GM23248 (cell line): ENCODE data around the gene TP53. TPM values are rescaled to one million over a fixed set of nuclear protein-coding genes. Genes with fewer than 3 reads are reported as not detected.

Source experiments
- DNase-seq: peaks from one replicate; pipeline ENCODE4 v3.0.0-alpha.2; 2015
- H2AFZ ChIP-seq: fragments of 200-600 bp; sonication (generic); 2 replicates; pipeline ENCODE4 v1.6.1; 2016; ENCODE audit warnings: antibody characterized with exemption
- H3F3A ChIP-seq: fragments of 200-600 bp; sonication (generic); 2 replicates; pipeline ENCODE4 v1.6.1; 2016; ENCODE audit warnings: mild to moderate bottlenecking, antibody characterized with exemption, mixed run types; ENCODE audit not compliant: insufficient read depth
- H3K27ac ChIP-seq: fragments of 200-600 bp; sonication (generic); 2 replicates; pipeline ENCODE4 v1.5.1; 2016; ENCODE audit warnings: mild to moderate bottlenecking
- H3K27me3 ChIP-seq: fragments of 200-600 bp; sonication (generic); replicated peaks from 2 replicates; pipeline ENCODE4 v1.6.1; 2016; ENCODE audit warnings: mild to moderate bottlenecking; ENCODE audit not compliant: insufficient read depth
- H3K36me3 ChIP-seq: fragments of 200-600 bp; sonication (generic); 2 replicates; pipeline ENCODE4 v1.6.1; 2016; ENCODE audit warnings: low read depth, mild to moderate bottlenecking
- H3K4me1 ChIP-seq: fragments of 200-600 bp; sonication (generic); 2 replicates; pipeline ENCODE4 v1.6.1; 2016; ENCODE audit warnings: mild to moderate bottlenecking; ENCODE audit not compliant: insufficient read depth
- H3K4me2 ChIP-seq: fragments of 200-600 bp; sonication (generic); one replicate; pipeline ENCODE4 v1.6.1; 2016; ENCODE audit warnings: mild to moderate bottlenecking; ENCODE audit not compliant: unreplicated experiment
- H3K4me3 ChIP-seq: fragments of 200-600 bp; sonication (generic); 2 replicates; pipeline ENCODE4 v1.5.1; 2016; ENCODE audit warnings: mild to moderate bottlenecking
- H3K79me2 ChIP-seq: fragments of 200-600 bp; sonication (generic); 2 replicates; pipeline ENCODE4 v1.6.1; 2016; ENCODE audit warnings: mild to moderate bottlenecking; ENCODE audit not compliant: insufficient read depth
- H3K9ac ChIP-seq: fragments of 200-600 bp; sonication (generic); 2 replicates; pipeline ENCODE4 v1.6.1; 2016; ENCODE audit warnings: mild to moderate bottlenecking
- H3K9me2 ChIP-seq: fragments of 200-600 bp; sonication (generic); 2 replicates; pipeline ENCODE4 v1.6.1; 2016; ENCODE audit warnings: mixed run types, mild to moderate bottlenecking, moderate library complexity; ENCODE audit not compliant: insufficient read depth
- H3K9me3 ChIP-seq: fragments of 200-600 bp; sonication (generic); one replicate; pipeline ENCODE4 v1.6.1; 2017; ENCODE audit warnings: low read depth
- H4K20me1 ChIP-seq: fragments of 200-600 bp; sonication (generic); 2 replicates; pipeline ENCODE4 v1.6.0; 2016; ENCODE audit not compliant: insufficient read depth
- EZH2 ChIP-seq: fragments of 200-600 bp; sonication (generic); IDR thresholded peaks from 2 replicates; pipeline ENCODE4 v1.6.1; 2018; ENCODE audit warnings: antibody characterized with exemption, mild to moderate bottlenecking; ENCODE audit not compliant: insufficient read depth, poor library complexity, severe bottlenecking
- EZH2phosphoT487 ChIP-seq: fragments of 200-600 bp; sonication (generic); IDR thresholded peaks from 2 replicates; pipeline ENCODE4 v1.6.1; 2018; ENCODE audit warnings: antibody characterized with exemption, moderate library complexity, mild to moderate bottlenecking, low read depth; ENCODE audit not compliant: insufficient read depth
- WGBS, 2 experiments: methylation state at CpG; one replicate each; pipeline ENCODE4 v1.1.6; 2015 to 2017; ENCODE audit warnings: low lambda C conversion rate in 2 of 2, low coverage in 1 of 2; ENCODE audit errors: missing lambda C conversion rate in 2 of 2; 5-methylcytosine and 5-hydroxymethylcytosine counted together
- in situ Hi-C: fragments of 300-500 bp; cut with MboI; formaldehyde crosslinking; loops from 2 replicates; pipeline ENCODE4 v1.15.0; 2020
- polyA plus RNA-seq: library from polyadenylated mRNA; unstranded; fragments of >200 nt; fragmentation: Nextera tagmentation; extraction: Ambion mirVana; gene quantifications from 2 replicates; pipeline ENCODE4 v1.2.1, GENCODE V29; 2016
- total RNA-seq: library from RNA; depleted of rRNA; stranded (reverse); fragments of >200 nt; shearing (Covaris generic); gene quantifications from 2 replicates; pipeline ENCODE4 v1.2.3, GENCODE V29; 2014; rRNA removed

TP53 gene
- total and polyA plus RNA-seq, 2 experiments from 2014 or later, result 26.2 to 29.8 TPM

DNA sequence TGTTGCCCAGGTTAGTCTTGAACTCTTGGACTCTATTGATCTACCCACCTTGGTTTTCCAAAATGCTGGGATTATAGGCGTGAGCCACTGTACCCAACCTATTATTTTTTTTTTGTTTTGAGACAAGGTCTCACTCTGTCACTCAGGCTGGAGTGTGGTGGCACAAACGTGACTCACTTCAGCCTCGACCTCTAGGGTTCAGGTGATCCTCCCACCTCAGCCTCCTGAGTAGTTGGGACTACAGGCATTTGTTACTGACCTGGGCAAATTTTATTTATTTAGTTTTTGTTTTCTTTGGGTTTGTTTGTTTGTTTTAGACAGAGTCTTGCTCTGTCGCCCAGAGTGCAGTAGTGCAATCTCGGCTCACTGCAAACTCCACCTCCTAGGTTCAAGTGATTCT lies 63.6 kb downstream of the TP53 start:
- Histone ChIP-seq H4K20me1 (no peaks in the 10 kb centered on the region), H3K4me2 (no peak overlapping the region), H3K9ac (no peak overlapping the region), H3K9me2 (no peaks in the 10 kb centered on the region), H3K9me3 (no peaks in the 10 kb centered on the region), H3F3A (no peaks in the 10 kb centered on the region), H3K36me3 (no peaks in the 10 kb centered on the region), H3K4me3 (no peak overlapping the region), H3K4me1 (no peaks in the 10 kb centered on the region), H3K27me3 (no peaks in the 10 kb centered on the region), H3K27ac (no peak overlapping the region), H2AFZ (no peak overlapping the region), H3K79me2 (peaks cover 12% of the 10 kb centered on the region)
- no peak for TF ChIP-seq EZH2phosphoT487
- no peak for TF ChIP-seq EZH2
- in situ Hi-C loops, result no loop called here
- 63% methylated on average over 5 of the region's 5 CpGs for WGBS, 2 experiments
- DNase-seq, result no peak

DNA sequence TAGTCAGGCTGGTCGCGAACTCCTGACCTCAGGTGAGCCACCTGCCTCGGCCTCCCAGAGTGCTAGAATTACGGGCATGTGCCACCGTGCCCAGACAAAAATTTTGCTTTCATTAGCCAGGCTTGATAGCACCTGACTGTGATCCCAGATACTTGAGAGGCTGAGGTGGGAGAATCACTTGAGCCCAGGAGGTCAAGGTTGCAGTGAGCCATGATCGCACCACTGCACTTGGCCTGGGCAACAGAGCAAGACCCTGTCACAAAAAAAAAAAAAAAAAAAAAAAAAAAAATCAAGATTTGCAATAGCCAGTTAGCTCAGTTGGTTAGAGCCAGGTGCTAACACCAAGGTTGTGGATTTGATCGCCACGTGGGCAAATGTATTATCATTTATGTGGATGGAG lies 66.5 kb downstream of the TP53 start:
- no peaks in the 10 kb centered on the region for H3K79me2 ChIP-seq
- no peak for DNase-seq
- TF ChIP-seq EZH2phosphoT487, result no peak
- no peak for TF ChIP-seq EZH2
- H4K20me1 ChIP-seq, result no peaks in the 10 kb centered on the region
- in situ Hi-C loops, result no loop called here
- H3K9me3 ChIP-seq, result no peaks in the 10 kb centered on the region
- no peaks in the 10 kb centered on the region for H3K4me1 ChIP-seq
- H3K4me2 ChIP-seq, result no peak overlapping the region
- no peaks in the 10 kb centered on the region for H3K9me2 ChIP-seq
- 93 to 96% methylated on average over 8 of the region's 8 CpGs for WGBS, 2 experiments
- no peaks in the 10 kb centered on the region for H3K27me3 ChIP-seq
- no peaks in the 10 kb centered on the region for H3F3A ChIP-seq
- H3K36me3 ChIP-seq, result no peaks in the 10 kb centered on the region
- H2AFZ ChIP-seq, result no peak overlapping the region
- no peak overlapping the region for H3K9ac ChIP-seq
- no peak overlapping the region for H3K27ac ChIP-seq
- no peak overlapping the region for H3K4me3 ChIP-seq

DNA sequence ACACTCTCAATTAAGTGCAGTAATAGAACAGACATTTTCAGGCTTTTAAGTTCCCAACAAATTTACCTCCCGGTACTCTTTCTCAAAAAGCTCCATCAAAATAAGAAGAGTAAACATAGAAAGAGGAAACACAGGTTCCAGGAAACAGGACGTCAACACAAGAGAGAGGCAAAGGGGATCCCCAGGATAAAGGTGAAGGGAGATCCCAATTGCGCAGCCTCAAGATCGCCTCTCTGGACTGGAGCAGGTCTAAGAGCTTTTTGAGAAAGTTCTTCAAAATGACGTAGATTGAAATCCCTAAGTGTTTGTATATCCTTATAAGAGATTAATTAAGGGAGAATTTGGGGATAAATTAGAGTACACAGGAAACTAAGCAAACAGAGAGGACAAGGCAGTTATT lies 68.7 kb downstream of the TP53 start:
- H3K27ac ChIP-seq, result no peak overlapping the region
- peaks cover 8% of the 10 kb centered on the region for H3K79me2 ChIP-seq
- H3K4me3 ChIP-seq, result no peak overlapping the region
- H3K36me3 ChIP-seq, result no peaks in the 10 kb centered on the region
- H3F3A ChIP-seq, result 0 out of 2 replicates have a peak, but pooled peaks cover 5% of the 10 kb centered on the region
- no peaks in the 10 kb centered on the region for H4K20me1 ChIP-seq
- no peaks in the 10 kb centered on the region for H3K9me3 ChIP-seq
- no peak overlapping the region for H3K9ac ChIP-seq
- 81 to 84% methylated on average over 5 of the region's 5 CpGs for WGBS, 2 experiments
- H3K27me3 ChIP-seq, result no peaks in the 10 kb centered on the region
- TF ChIP-seq EZH2 (no peak), EZH2phosphoT487 (no peak)
- in situ Hi-C loops, result no loop called here
- no peak for DNase-seq
- H3K4me1 ChIP-seq, result peaks cover 2% of the 10 kb centered on the region
- no peaks in the 10 kb centered on the region for H3K9me2 ChIP-seq
- H2AFZ ChIP-seq, result no peak overlapping the region
- H3K4me2 ChIP-seq, result no peak overlapping the region

Other genes with a start within 250 kb of the TP53 start
- gene FGF11, start 248.0 kb downstream of the TP53 start, total RNA-seq, result not detected in 2 replicates
- 0.22 and 0.36 TPM in 2 replicates for gene FGF11, start 248.0 kb downstream of the TP53 start, polyA plus RNA-seq
- gene CHRNB1, start 242.4 kb downstream of the TP53 start, total RNA-seq, result 3.9 and 4.9 TPM in 2 replicates
- 3.5 and 4.2 TPM in 2 replicates for gene CHRNB1, start 242.4 kb downstream of the TP53 start, polyA plus RNA-seq
- 32.9 and 35.9 TPM in 2 replicates for gene ZBTB4, start 207.9 kb downstream of the TP53 start, total RNA-seq
- gene ZBTB4, start 207.9 kb downstream of the TP53 start, polyA plus RNA-seq, result 17.7 and 18.2 TPM in 2 replicates
- gene SLC35G6, start 206.0 kb downstream of the TP53 start, total RNA-seq, result not detected in 2 replicates
- 0.14 TPM in 1 of 2 replicates, not detected in the other for gene SLC35G6, start 206.0 kb downstream of the TP53 start, polyA plus RNA-seq
- 45.9 and 46.2 TPM in 2 replicates for gene POLR2A, start 203.1 kb downstream of the TP53 start, total RNA-seq
- gene POLR2A, start 203.1 kb downstream of the TP53 start, polyA plus RNA-seq, result 74.1 and 75.7 TPM in 2 replicates
- gene TNFSF12, start 138.4 kb downstream of the TP53 start, total RNA-seq, result 21.9 and 34.3 TPM in 2 replicates
- gene TNFSF12, start 138.4 kb downstream of the TP53 start, polyA plus RNA-seq, result 14.0 and 18.7 TPM in 2 replicates
- gene TNFSF13, start 128.7 kb downstream of the TP53 start, total RNA-seq, result 1.5 TPM in 1 of 2 replicates, not detected in the other
- gene TNFSF13, start 128.7 kb downstream of the TP53 start, polyA plus RNA-seq, result 1.4 and 2.0 TPM in 2 replicates
- gene SENP3, start 125.6 kb downstream of the TP53 start, total RNA-seq, result 82.5 and 111 TPM in 2 replicates
- gene SENP3, start 125.6 kb downstream of the TP53 start, polyA plus RNA-seq, result 1.3 and 1.9 TPM in 2 replicates
- gene CD68, start 107.9 kb downstream of the TP53 start, total RNA-seq, result 51.1 and 55.0 TPM in 2 replicates
- 84.5 and 88.1 TPM in 2 replicates for gene CD68, start 107.9 kb downstream of the TP53 start, polyA plus RNA-seq
- gene MPDU1, start 103.6 kb downstream of the TP53 start, total RNA-seq, result 127 and 195 TPM in 2 replicates
- gene MPDU1, start 103.6 kb downstream of the TP53 start, polyA plus RNA-seq, result 63.2 and 65.9 TPM in 2 replicates
- 3.9 TPM in 1 of 2 replicates, not detected in the other for gene SOX15, start 97.4 kb downstream of the TP53 start, total RNA-seq
- 0.71 and 1.1 TPM in 2 replicates for gene SOX15, start 97.4 kb downstream of the TP53 start, polyA plus RNA-seq
- gene FXR2, start 72.6 kb downstream of the TP53 start, total RNA-seq, result 44.5 and 57.1 TPM in 2 replicates
- 10.9 and 13.5 TPM in 2 replicates for gene FXR2, start 72.6 kb downstream of the TP53 start, polyA plus RNA-seq
- 21.5 and 31.8 TPM in 2 replicates for gene SAT2, start 59.7 kb downstream of the TP53 start, total RNA-seq
- 41.4 and 43.5 TPM in 2 replicates for gene SAT2, start 59.7 kb downstream of the TP53 start, polyA plus RNA-seq
- 6.1 TPM in 1 of 2 replicates, not detected in the other for gene SHBG, start 57.4 kb downstream of the TP53 start, total RNA-seq
- gene SHBG, start 57.4 kb downstream of the TP53 start, polyA plus RNA-seq, result 0.96 and 1.0 TPM in 2 replicates
- not detected in 2 replicates for gene ATP1B2, start 36.6 kb downstream of the TP53 start, total RNA-seq
- gene ATP1B2, start 36.6 kb downstream of the TP53 start, polyA plus RNA-seq, result 0.24 TPM in 1 of 2 replicates, not detected in the other
- 1.6 and 5.9 TPM in 2 replicates for gene WRAP53, start 987 bp upstream of the TP53 start, total RNA-seq
- gene WRAP53, start 987 bp upstream of the TP53 start, polyA plus RNA-seq, result 11.8 and 13.1 TPM in 2 replicates
- 1.8 and 3.0 TPM in 2 replicates for gene EFNB3, start 17.7 kb upstream of the TP53 start, total RNA-seq
- 0.96 and 0.99 TPM in 2 replicates for gene EFNB3, start 17.7 kb upstream of the TP53 start, polyA plus RNA-seq
- not detected in 2 replicates for gene DNAH2, start 30.3 kb upstream of the TP53 start, total RNA-seq
- gene DNAH2, start 30.3 kb upstream of the TP53 start, polyA plus RNA-seq, result not detected in 2 replicates
- gene KDM6B, start 146.7 kb upstream of the TP53 start, total RNA-seq, result 0.76 and 1.3 TPM in 2 replicates
- 1.6 and 2.3 TPM in 2 replicates for gene KDM6B, start 146.7 kb upstream of the TP53 start, polyA plus RNA-seq
- not detected in 2 replicates for gene TMEM88, start 167.6 kb upstream of the TP53 start, total RNA-seq
- gene TMEM88, start 167.6 kb upstream of the TP53 start, polyA plus RNA-seq, result 0.23 TPM in 1 of 2 replicates, not detected in the other
- gene NAA38, start 170.1 kb upstream of the TP53 start, total RNA-seq, result 70.4 and 71.5 TPM in 2 replicates
- gene NAA38, start 170.1 kb upstream of the TP53 start, polyA plus RNA-seq, result 185 and 196 TPM in 2 replicates
- gene CYB5D1, start 170.5 kb upstream of the TP53 start, total RNA-seq, result 11.0 and 20.6 TPM in 2 replicates
- 8.6 and 9.9 TPM in 2 replicates for gene CYB5D1, start 170.5 kb upstream of the TP53 start, polyA plus RNA-seq
- gene CHD3, start 201.3 kb upstream of the TP53 start, total RNA-seq, result 56.5 and 73.6 TPM in 2 replicates
- 14.0 and 16.0 TPM in 2 replicates for gene CHD3, start 201.3 kb upstream of the TP53 start, polyA plus RNA-seq
- 4.3 and 15.3 TPM in 2 replicates for gene RNF227, start 228.8 kb upstream of the TP53 start, total RNA-seq
- gene RNF227, start 228.8 kb upstream of the TP53 start, polyA plus RNA-seq, result 3.1 and 4.3 TPM in 2 replicates
- 0.22 TPM in 1 of 2 replicates, not detected in the other for gene KCNAB3, start 242.4 kb upstream of the TP53 start, total RNA-seq
- 0.08 and 0.24 TPM in 2 replicates for gene KCNAB3, start 242.4 kb upstream of the TP53 start, polyA plus RNA-seq
- 35.8 and 37.8 TPM in 2 replicates for gene TRAPPC1, start 244.5 kb upstream of the TP53 start, total RNA-seq
- 321 and 343 TPM in 2 replicates for gene TRAPPC1, start 244.5 kb upstream of the TP53 start, polyA plus RNA-seq
- 17.9 and 27.2 TPM in 2 replicates for gene CNTROB, start 244.7 kb upstream of the TP53 start, total RNA-seq
- gene CNTROB, start 244.7 kb upstream of the TP53 start, polyA plus RNA-seq, result 19.4 and 21.2 TPM in 2 replicates